NCI-H146 treated with DMSO at 0.1 percent for 48 hours (cell line): Measurements from ENCODE around the gene LRRC49.

Experiments
- DNase-seq: peaks from one replicate; lab custom pipeline; 2025; ENCODE audit not compliant: unreplicated experiment; lab: John Stamatoyannopoulos, UW

The LRRC49 gene

DNA sequence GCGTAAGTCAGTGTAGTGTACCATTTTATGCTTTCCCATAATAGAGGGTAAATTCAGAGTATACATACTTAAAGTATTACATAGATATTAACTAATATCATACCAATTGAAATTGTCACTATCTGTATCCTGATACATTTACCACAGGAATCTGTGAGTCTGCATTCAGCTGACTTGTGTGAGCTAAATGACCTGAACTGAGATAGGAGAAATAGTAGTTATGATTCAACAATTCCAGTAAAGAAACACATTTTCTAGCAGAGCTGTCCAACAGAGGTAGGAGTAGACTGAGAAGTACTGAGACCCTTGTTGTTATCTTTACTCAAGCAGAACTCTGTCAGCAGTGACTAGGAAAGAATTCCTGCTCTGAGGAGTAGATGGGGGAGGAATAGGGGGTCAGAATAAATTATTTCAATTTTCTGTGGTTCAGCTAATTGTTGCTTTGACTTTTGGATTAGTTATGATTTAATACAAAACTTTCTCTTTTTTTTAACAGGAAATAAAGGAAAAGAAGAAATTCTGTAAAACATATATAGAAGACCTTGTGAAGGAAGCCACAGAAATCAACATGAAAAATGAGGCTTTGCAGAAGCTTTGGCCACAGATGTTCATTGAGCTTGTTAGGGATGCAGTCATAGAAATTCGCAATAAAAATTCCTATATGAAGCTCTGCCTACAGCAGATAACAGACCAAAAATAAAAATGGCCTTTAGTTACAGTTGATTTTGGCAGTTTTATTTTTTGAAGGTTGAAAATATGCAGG lies 156.5 kb downstream of the LRRC49 start:
- DNase-seq: no peak

DNA sequence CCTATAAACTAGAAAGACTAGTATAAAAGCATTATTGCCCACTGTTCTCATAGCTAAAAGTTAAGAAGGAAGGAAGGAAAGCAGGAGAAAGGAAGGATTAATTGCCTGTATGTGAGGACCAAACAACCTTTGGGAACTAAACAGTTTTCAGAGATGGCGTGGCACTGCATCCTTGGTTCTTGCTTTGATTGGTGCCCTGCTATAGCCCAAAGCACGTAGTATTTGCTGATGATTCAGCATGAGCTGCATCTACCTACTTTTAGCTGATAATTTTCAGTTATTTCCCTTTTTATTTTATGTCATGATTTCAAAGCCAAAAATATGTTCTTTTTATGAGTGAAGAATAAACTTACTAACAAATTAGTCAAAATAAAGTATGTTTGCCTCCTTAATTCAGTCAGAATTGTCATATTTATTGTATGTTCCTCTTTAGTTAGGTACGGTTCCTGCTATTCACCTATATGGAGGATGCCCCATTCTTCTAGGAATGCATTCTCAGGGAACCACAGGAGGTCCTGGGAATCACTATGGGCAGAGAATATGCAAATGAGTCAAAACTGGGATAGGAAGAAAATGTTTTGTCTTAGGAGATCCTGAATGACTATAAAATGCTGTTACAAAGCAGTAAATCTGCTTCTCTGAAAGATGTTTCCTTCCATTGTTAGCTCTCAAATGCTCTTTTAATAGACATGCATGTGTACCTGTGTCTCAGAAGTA lies 157.2 kb downstream of the LRRC49 start:
- no peak for DNase-seq

GRCh38 chr15:71050461-71050860 lies 157.8 kb downstream of the LRRC49 start:
- no peak for DNase-seq

- no peak for DNase-seq
Measured at GRCh38 chr15:71051539-71051938, 158.9 kb downstream of the LRRC49 start.

DNA sequence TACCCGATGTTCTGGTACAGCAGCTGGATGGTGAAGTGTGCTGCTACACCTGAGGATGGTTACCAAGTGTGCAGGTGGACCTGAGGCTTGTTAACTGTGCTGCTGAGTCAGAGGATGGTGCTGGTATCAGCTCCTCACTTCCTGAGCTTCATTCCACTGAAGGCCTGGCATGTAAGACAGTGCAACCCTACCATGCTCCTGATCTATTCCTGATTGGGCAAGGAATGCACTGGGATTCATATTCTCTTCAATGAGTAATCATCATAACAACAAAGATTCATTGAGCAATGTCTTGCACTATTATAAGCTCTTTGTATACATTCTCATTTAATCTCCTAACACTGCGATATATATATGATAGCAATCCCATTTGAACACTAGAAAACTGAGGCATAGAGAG lies 159.7 kb downstream of the LRRC49 start:
- no peak for DNase-seq

- DNase-seq: no peak
Measured at GRCh38 chr15:71054286-71054952, 161.8 kb downstream of the LRRC49 start.

DNA sequence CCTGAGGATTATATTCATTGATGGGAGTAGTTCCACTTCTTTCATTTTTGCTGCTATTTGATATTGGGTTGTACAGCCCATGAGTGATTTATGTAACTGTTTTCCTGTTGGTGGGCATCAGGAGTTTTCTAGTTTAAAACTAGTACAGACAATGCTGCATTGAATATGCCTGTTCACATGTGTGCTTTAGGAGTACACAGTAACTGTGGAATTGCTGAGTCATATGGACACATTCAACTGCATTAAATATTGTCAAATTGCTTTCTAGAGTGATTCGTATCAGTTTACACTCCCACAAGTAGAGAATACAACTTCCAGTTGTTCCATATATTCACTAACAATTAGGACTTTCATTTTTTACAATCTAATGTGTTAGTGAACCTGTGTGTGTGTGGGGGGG lies 162.8 kb downstream of the LRRC49 start:
- DNase-seq: no peak

DNA sequence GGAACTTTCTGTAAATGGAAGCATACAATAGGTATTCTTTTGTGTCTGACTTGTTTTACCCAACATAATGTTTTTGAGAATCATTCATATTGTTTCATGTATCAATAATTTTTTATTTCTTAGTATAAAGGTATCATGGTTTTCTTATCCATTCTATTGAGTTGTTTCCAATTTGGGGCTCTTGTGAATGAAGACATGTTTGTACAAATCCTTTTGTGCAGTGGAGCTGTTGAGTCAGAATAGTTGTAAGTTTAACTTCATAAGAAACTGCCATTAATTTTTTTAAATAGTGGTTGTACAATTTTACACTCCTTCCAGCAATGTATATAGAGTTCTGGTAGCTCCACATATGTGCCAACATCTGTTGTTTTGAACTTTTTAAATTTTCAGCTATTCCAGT lies 163.5 kb downstream of the LRRC49 start:
- no peak for DNase-seq

- DNase-seq: no peak
Measured at GRCh38 chr15:71057143-71057542, 164.5 kb downstream of the LRRC49 start.

- no peak for DNase-seq
Measured at GRCh38 chr15:71057581-71057980, 165.0 kb downstream of the LRRC49 start.

DNA sequence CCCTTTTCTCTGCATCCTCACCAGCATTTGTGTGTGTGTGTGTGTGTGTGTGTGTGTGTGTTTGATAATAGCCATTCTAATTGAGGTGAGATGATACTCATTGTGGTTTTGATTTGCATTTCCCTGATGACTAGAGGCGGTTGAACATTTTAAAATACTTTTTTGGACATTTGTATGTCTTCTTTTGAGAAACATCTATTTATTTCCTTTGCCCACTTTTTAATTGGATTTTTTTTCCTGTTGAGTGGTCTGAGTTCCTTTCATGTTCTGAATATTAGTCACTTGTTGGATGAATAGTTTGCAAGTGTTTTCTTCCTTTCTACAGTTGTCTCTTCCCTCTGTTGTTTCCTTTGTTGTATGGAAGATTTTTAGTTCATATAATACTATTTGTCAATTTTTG lies 168.4 kb downstream of the LRRC49 start:
- no peak for DNase-seq

DNA sequence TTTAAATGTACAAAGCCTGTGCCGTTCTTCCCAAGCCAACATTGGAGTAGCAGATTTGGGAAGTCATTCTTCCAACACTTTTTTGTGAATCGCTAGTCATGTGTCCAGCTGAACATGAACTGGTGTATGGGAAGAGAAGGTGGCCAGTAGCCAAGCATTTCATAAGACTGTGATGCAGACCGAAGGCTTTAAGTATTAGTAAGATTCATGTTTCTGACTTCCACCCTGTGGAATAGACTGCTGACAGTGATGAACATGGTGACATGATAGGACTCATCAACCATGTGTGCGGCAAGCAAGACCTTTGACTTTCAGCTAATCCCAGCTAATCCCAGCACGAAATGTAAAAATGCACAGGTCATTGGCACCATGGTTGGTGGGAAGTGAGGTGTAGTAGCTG lies 174.4 kb downstream of the LRRC49 start:
- no peak for DNase-seq

- no peak for DNase-seq
Measured at GRCh38 chr15:71069693-71070092, 177.1 kb downstream of the LRRC49 start.

DNA sequence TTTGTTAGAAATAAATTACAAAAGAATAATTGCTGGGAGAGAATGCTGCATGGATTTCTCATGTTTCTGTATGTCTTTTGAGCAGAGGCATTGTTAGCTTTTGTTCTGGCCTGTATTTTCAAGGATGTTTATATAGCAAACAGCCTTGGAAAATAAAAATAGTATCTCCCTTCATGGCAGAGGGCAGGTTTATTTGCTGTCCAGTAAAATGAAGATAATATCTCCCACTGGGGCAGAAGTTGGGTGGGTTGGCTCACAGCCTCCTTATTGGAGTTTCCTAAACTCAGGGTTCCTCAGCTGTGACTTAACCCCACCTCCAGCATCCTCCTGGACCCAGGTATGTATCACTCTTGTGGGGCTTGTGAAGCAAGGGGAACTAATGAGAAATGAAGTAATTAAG lies 178.9 kb downstream of the LRRC49 start:
- no peak for DNase-seq

DNA sequence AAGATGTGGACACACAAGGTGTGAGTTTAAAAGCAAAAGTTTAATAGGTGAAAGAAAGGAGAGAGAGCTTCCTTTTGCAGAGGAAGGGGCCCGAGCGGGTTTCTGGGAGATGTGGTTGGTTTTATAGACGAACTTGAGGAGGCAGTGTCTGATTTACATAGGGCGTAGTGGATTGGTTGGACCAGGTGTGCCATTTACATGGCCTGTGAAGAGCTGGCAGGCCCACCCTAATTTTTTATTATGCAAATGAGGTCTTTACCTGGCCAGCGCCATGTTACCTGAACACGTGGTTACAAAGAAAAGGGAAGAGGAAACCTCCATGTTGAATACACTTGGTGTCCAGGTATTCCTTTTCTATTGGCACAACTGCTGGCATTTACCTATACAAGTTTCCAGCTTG lies 179.8 kb downstream of the LRRC49 start:
- no peak for DNase-seq

DNA sequence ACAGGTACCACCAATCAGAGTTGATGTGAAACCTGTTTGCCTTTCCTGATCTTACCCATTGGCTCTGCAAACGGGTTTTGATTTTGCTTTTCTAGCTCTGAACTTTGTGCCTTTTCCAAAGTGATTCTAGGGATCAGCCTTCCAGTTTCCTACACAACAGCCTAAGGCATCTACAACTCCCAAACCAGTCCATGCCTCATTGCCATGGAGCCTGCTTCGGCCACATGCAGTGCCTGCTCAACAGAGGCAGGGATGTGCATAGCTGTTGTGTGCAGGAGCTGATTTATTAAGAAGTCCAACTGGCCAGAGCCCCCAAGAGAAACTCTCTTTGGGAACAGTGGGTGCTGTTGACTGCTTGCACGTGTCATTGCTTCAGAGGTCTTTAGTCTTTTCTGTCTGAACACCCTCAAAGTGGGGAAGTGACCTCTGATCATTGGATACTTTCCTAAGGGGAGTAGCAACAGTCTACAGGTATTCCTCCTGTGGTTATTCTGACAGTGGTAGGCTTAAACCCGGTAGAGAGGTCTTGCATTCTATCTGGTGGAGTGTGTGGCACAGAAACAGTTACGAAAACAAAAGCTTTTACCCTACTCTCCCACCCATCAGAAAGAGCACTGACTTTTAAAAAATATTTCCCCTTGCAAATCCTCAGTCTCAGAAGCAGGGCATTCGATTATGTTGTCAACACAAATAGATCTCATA lies 186.0 kb downstream of the LRRC49 start:
- DNase-seq: no peak

DNA sequence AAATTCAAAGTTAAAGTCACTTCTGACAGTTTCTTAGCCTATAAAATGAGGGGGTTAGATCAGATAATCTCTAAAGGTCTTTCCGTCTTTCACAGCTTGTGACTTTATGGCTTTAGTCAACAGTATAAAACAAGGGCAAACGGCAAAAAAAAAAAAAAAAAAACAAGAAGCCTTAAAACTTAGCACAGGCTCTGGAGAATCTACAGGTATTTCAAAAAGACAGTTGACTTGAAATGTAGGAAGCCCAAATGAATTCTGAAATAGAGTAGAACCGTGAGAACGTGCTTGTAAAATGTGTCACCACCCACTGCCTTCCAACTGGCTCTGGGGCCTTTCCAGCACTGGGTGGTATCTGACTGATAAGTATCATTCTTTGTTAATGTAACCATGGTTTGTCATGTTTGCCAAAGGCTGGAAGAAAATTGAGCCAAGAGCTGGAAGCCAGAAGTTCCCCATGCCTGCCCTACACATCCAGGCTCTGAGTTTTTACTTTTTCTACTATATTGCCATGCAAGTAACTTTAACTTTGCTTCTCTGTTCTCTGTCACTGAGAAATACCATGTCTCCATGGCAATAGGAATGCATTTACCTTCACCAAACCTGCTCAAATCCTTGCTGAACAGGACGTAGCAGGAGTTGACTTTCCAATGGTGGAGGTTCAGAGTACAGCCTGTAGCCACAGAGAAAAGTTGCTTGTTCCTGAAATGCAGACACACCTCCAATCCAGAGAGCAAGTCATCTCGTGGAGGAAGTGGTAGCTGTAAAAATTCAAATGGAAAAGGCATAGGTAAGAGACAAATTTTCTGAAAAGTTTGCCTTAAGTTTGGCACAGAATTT lies 186.8 kb downstream of the LRRC49 start:
- DNase-seq: no peak

DNA sequence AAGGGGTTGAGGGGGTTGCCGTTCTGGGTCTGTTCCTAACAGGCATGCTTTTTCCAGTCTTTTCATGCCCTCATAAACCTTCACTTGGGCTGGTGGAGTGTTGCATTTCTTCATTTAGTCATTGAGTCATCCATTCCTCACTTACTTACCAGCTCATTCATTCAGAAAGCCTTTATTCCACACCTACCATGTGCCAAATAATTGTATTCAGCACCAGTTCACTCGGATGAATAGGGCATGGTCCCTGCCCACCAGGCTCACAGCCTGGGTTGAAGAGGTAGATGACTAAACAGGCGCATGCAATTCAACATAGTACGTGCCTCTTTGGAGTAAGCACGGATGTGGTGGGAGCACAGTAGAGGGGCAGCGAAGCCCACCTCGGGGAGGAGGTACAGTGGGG lies 187.5 kb downstream of the LRRC49 start:
- DNase-seq: no peak

DNA sequence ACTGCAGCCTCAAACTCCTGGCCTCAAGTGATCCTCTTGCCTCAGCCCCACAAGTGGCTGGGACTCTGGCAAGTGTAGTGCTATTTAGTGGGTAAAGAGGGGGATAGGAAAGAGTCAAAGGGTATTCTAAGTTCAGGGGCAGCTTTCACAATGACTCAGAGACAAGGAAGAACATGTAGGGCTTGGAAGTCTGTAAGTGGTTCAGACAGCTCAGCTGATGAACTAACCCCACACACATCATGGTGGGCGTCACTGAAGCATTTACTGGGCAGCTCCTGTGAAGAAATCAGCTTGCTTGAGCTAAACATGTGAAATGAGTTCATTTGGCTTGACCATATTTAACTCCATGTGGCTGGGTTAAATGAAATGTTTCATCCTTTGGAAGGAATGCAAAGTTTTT lies 188.1 kb downstream of the LRRC49 start:
- no peak for DNase-seq

GRCh38 chr15:71082803-71083202 lies 190.2 kb downstream of the LRRC49 start:
- DNase-seq: no peak

- no peak for DNase-seq
Measured at GRCh38 chr15:71083349-71083748, 190.7 kb downstream of the LRRC49 start.
